Effector memory CD4-positive, alpha-beta T cell (primary cell): ENCODE data around the gene MRM3.
A peak's percentile ranks its signal among the peaks of the same experiment; 100 is the strongest.
"Not testable (repeated sequence)": the region's sequence is repeated elsewhere in the genome, so short reads cannot be mapped to it uniquely, and the experiment has no call there.

Experiments used
- DNase-seq, 3 donors: peaks; one replicate each; pipeline ENCODE4 v3.0.0-alpha.2; 2020
- H3K27ac ChIP-seq: 2 replicates; pipeline ENCODE4 v1.7.0; 2013; ENCODE audit warnings: mild to moderate bottlenecking, low read length, moderate library complexity; ENCODE audit not compliant: insufficient read depth, poor library complexity, severe bottlenecking
- H3K27me3 ChIP-seq: replicated peaks from 2 replicates; pipeline ENCODE4 v1.7.0; 2013; ENCODE audit warnings: mild to moderate bottlenecking, low read length; ENCODE audit not compliant: insufficient read depth, control insufficient read depth, poor library complexity, severe bottlenecking
- H3K36me3 ChIP-seq: 2 replicates; pipeline ENCODE4 v1.7.0; 2013; ENCODE audit warnings: mild to moderate bottlenecking, low read length, moderate library complexity; ENCODE audit not compliant: control insufficient read depth, insufficient read depth
- H3K4me1 ChIP-seq: 2 replicates; pipeline ENCODE4 v1.7.0; 2013; ENCODE audit warnings: low read length, mild to moderate bottlenecking; ENCODE audit not compliant: control insufficient read depth, insufficient read depth, poor library complexity, severe bottlenecking
- H3K4me3 ChIP-seq: 2 replicates; pipeline ENCODE4 v1.7.0; 2013; ENCODE audit warnings: low read length, low read depth, mild to moderate bottlenecking; ENCODE audit not compliant: insufficient read depth, poor library complexity, severe bottlenecking
- H3K9me3 ChIP-seq: 2 replicates; pipeline ENCODE4 v1.7.0; 2013; ENCODE audit warnings: mild to moderate bottlenecking, low read length, moderate library complexity; ENCODE audit not compliant: control insufficient read depth

The MRM3 gene

DNA sequence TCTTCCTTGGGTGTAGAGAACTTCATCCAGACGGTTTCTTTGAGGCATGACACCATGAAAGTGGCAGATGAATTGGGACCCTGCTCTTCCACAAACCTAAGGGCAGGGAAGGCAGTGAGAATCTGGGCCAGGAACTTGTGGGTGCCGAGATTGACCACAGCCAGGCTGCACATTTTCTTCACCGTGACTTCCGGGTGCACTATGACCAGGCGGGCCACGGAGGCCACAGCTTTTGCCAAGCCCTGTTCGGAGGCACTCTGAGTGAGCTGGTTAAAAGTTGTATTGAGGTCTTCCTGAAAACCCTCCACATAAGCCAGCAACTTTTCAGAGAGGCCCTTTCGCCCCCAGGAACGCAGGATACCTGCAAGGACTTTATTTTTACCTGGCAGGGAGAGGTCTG is 36.0 kb upstream of the MRM3 start:
- no peaks in the 10 kb centered on the region for H3K27me3 ChIP-seq
- DNase-seq = no peak
- peaks cover 41% of the 10 kb centered on the region for H3K36me3 ChIP-seq
- no peak overlapping the region for H3K4me3 ChIP-seq
- peaks cover 11% of the 10 kb centered on the region for H3K4me1 ChIP-seq
- H3K9me3 ChIP-seq = no peaks in the 10 kb centered on the region
- H3K27ac ChIP-seq = no peak overlapping the region

DNA sequence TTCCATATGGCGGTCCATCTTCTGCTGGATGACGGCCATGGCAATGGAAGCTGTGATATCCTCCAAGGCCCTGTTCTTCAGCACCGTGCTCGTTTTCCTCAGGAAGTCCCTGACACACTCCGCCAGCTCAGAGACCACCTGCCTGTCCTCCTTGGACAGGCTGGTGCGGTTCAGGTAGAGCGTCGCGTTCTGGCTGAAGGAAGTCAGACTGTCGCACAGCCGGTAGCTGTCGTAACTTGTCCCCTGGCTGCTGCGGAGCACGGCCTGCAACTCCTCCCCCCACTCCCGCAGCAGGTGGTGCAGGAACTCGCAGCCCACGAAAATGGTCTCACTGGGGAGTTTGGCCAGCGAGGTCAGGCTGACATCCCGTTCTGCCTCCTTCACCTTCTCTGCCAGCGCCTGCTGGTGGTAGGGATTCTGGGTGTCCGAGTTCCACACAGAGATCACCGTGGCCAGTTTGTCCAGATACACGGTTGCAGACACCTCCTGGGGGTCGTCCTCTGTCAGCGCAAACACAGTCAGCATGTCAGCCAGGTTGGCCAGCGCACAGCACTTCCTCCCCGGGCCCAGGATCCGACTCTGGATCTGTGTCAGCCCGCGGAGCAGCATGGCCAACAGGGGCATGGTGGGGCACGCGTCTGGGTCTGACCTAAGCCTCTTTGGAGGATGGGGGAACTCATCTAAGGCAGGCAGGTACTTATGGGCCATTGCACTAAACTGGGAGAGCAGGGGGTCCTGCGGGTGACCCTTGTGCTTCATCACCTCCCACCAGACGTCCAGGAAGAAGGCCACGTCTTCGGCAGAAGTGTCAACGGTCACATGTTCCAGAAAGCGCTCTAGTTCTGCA is 35.1 kb upstream of the MRM3 start:
- no peaks in the 10 kb centered on the region for H3K27me3 ChIP-seq
- H3K4me3 ChIP-seq = no peak overlapping the region
- peaks cover 41% of the 10 kb centered on the region for H3K36me3 ChIP-seq
- no peak for DNase-seq
- peaks cover 15% of the 10 kb centered on the region for H3K4me1 ChIP-seq
- no peak overlapping the region for H3K27ac ChIP-seq
- H3K9me3 ChIP-seq = no peaks in the 10 kb centered on the region

DNA sequence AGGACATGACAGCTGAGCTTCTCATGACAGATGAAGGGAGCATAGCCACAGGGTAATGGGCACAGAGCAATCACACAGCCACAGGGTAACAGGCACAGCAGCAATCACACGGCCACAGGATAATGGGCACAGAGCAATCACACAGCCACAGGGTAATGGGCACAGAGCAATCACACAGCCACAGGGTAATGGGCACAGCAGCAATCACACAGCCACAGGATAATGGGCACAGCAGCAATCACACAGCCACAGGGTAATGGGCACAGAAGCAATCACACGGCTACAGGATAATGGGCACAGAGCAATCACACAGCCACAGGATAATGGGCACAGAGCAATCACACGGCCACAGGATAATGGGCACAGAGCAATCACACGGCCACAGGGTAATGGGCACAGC is 33.5 kb upstream of the MRM3 start:
- not testable (repeated sequence) for DNase-seq, H3K27ac ChIP-seq, H3K27me3 ChIP-seq, H3K4me3 ChIP-seq, H3K9me3 ChIP-seq
- H3K4me1 ChIP-seq = peaks cover 19% of the 10 kb centered on the region
- peaks cover 37% of the 10 kb centered on the region for H3K36me3 ChIP-seq

DNA sequence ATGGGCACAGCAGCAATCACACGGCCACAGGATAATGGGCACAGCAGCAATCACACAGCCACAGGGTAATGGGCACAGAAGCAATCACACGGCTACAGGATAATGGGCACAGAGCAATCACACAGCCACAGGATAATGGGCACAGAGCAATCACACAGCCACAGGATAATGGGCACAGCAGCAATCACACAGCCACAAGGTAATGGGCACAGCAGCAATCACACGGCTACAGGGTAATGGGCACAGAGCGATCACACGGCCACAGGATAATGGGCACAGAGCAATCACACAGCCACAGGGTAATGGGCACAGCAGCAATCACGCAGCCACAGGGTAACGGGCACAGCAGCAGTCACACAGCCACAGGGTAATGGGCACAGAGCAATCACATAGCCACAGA is 32.8 kb upstream of the MRM3 start:
- peaks cover 32% of the 10 kb centered on the region for H3K36me3 ChIP-seq
- H3K27me3 ChIP-seq, H3K4me3 ChIP-seq, DNase-seq, H3K9me3 ChIP-seq, H3K27ac ChIP-seq: not testable (repeated sequence)
- H3K4me1 ChIP-seq = peaks cover 19% of the 10 kb centered on the region

DNA sequence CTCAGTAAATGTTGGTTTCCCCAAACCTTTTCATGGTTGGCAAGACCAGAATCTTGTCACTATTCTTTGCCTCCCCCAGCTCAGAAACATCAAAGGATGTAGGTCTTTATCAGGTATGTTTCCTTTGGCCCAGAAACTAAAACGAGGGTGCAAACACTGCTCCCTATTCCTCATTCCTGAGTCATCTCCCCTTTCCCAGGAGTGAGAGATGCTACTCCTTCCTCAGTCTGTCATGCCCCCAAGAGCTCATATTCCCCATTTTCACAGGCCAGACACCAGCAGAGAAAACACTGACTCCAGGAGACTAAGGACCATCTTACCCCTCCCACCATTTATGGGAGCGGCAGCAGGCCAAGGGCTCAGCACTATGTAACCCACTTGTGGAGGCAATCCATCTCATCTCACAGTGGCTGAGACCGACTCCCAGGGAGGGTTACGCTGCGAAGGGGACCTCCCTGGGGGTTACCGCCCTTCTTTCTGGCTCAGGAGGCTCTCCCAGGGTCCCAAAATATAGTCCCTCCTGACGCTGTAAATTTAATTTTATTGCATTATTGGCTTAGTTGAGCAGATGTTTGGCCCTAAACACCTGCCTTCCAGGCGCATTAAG is 31.6 kb upstream of the MRM3 start:
- Histone ChIP-seq H3K27ac (no peak overlapping the region), H3K4me3 (no peak overlapping the region), H3K27me3 (no peaks in the 10 kb centered on the region), H3K36me3 (peaks cover 21% of the 10 kb centered on the region), H3K9me3 (no peaks in the 10 kb centered on the region), H3K4me1 (peaks cover 19% of the 10 kb centered on the region)
- no peak for DNase-seq

DNA sequence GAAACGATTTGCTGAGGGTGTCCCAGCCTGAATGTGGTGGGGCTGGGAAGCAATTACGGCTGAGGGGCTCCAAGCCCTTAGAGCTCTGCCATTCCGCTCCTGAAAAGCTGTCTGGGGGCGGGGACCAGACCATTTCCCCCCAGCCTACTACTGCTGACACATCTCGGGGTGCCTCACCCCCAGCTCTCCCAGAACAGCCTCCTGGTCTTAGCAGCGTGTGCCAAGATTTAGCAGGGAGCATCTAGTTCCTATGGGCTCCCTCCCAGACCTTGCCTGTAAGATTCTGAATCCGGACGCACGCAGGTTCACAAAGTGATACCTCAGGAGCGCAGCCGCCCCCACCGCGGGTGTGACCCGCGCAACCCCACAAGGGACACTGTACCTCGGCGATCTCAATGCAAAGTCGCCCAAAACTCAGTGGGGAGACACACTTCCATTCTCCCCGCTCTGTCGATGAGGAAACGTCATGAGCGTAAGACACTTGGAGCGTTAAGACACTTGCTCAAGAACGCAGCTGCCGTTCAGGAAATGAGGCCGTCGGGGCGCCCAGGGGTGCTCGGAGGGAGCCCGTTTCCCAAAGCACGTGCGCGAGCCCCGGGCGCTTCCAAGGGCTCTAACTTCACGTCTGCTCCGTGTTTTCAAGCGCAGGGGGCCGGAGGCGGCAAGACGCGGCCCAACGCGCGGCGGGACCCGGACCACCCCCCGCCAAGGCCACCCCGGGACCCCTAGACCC is 30.7 kb upstream of the MRM3 start:
- Histone ChIP-seq H3K36me3 (peaks cover 13% of the 10 kb centered on the region), H3K27ac (peak overlapping the region; percentile 75), H3K27me3 (no peaks in the 10 kb centered on the region), H3K9me3 (no peaks in the 10 kb centered on the region), H3K4me1 (peaks cover 19% of the 10 kb centered on the region), H3K4me3 (peak overlapping the region; percentile 91)
- DNase-seq = peak in 2 of 3 donors; percentile 30 to 34

DNA sequence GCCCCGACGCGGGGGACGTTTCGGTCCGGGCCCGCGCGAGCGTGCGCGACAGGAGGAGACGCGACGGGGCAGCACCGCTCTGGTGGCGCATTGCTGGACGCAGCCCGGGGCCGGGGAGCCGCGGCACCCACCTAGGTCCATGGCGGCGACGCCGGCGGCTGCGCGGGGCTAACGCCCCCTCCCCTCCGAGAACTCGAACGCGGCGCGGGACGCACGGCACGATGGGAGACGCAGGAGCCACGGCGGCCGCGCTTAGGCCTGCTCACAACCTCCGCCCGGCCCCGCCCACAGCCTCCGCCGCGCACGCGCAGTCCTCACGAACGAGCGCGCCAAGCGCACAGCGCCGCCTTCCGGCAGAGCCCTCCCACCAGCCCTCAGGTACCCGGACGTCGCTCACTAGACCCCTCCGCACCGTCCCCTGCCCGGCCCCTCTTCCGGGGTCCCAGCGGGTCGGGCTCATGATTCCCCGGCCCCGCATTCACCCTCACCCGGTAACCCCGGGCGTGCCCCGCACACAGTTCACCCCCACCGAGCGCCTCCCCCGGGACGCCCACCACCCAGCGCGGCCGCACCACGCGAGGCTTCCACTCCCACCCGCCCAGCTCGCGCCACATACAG is 30.0 kb upstream of the MRM3 start, which contains the start of gene GEMIN4:
TSS of gene GEMIN4 (minus strand) at position 263 of the 618 bp plus-strand sequence. CDS start at position 141, 122 bp downstream.
- H3K9me3 ChIP-seq = no peaks in the 10 kb centered on the region
- H3K4me1 ChIP-seq = peaks cover 19% of the 10 kb centered on the region
- peak; percentile 92 to 94 (median 93) for DNase-seq
- peaks cover 7% of the 10 kb centered on the region for H3K36me3 ChIP-seq
- peak within 1 kb of the TSS; percentile 75 for H3K27ac ChIP-seq
- H3K27me3 ChIP-seq = no peaks in the 10 kb centered on the region
- peak within 1 kb of the TSS; percentile 91 for H3K4me3 ChIP-seq

DNA sequence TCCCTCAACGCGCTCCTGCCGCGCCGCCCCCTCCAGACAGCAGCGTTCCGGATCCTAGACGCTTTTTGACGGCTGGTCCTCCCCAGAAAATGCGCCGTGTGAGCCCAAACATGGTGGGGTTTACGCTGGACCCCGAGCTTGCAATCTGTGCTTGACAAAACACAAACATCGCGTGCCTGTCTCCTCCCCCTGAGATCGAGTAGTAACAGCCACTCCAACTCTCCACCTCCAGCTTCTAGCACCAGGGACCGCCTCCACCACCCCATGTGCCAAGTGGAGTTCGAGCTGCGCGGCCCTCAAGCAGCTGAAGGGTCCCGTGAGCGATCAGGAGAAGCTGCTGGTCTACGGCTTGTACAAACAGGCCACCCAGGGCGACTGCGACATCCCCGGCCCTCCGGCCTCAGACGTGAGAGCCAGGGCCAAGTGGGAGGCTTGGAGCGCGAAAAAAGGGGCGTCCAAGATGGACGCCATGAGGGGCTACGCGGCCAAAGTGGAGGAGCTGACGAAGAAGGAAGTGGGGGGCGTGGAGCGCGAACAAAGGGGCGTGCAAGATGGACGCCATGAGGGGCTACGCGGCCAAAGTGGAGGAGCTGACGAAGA is 29.4 kb upstream of the MRM3 start:
- H3K36me3 ChIP-seq = peaks cover under 1% of the 10 kb centered on the region
- peak overlapping the region; percentile 75 for H3K27ac ChIP-seq
- H3K4me3 ChIP-seq = peak overlapping the region; percentile 91
- H3K9me3 ChIP-seq = no peaks in the 10 kb centered on the region
- H3K4me1 ChIP-seq = peaks cover 19% of the 10 kb centered on the region
- no peaks in the 10 kb centered on the region for H3K27me3 ChIP-seq
- no peak for DNase-seq

DNA sequence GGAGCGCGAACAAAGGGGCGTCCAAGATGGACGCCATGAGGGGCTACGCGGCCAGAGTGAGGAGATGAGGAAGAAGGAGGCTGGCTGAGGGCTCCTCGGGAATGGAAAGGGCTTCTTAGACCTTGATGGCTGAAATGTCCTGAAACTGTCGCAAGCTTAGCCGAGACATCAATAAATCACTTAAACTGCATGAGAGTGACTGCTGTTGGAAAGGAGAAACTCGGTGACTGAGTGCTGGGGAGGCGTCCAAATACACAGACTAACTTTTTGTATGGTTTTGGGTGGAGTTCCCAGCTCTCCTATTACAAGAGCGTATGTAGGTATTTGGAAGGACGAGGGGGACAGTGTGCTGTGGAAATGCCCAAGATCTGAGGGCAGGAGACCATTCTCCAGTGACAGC is 28.7 kb upstream of the MRM3 start:
- H3K27ac ChIP-seq = no peak overlapping the region
- H3K36me3 ChIP-seq = no peaks in the 10 kb centered on the region
- peaks cover 19% of the 10 kb centered on the region for H3K4me1 ChIP-seq
- no peaks in the 10 kb centered on the region for H3K27me3 ChIP-seq
- no peak overlapping the region for H3K4me3 ChIP-seq
- H3K9me3 ChIP-seq = no peaks in the 10 kb centered on the region
- no peak for DNase-seq
